HEK293 (cell line): Measurements from ENCODE around the gene SPRED2.

ENCODE experiments used
- CTCF ChIA-PET: fragments of 350-600 bp; formaldehyde crosslinking; extraction: SDS; loops from one replicate; lab custom pipeline; 2021; ENCODE audit warnings: antibody characterized with exemption; lab: Yijun Ruan, JAX
- POLR2A ChIA-PET: fragments of 300-600 bp; formaldehyde crosslinking; extraction: SDS; loops from one replicate; lab custom pipeline; 2020; ENCODE audit warnings: antibody characterized with exemption, inconsistent platforms; lab: Yijun Ruan, JAX
- H3K27ac ChIP-seq: fragments of 200-500 bp; sonication (Bioruptor generic); 2 replicates; pipeline ENCODE4 v1.5.1; 2014; ENCODE audit warnings: low read depth, low read length, control low read depth, inconsistent platforms; ENCODE audit errors: extremely low read depth
- H3K36me3 ChIP-seq, 2 experiments: fragments of 200-500 bp in 1 of 2; sonication (Bioruptor generic) in 1 of 2; 1 replicate in 1 of 2; 2 replicates in 1 of 2; pipeline ENCODE4 v1.5.1; 2014 to 2017; ENCODE audit warnings: inconsistent platforms in 2 of 2, low read length in 2 of 2; ENCODE audit not compliant: control insufficient read depth in 2 of 2, insufficient read depth in 1 of 2
- H3K4me1 ChIP-seq: fragments of 200-500 bp; sonication (Bioruptor generic); 2 replicates; pipeline ENCODE4 v1.5.1; 2014; ENCODE audit warnings: mild to moderate bottlenecking, low read length, inconsistent platforms; ENCODE audit not compliant: control insufficient read depth, insufficient read depth
- H3K4me3 ChIP-seq: 2 replicates; pipeline ENCODE4 v1.5.1; 2011; ENCODE audit warnings: low read depth, mild to moderate bottlenecking, control low read depth, low read length, moderate library complexity
- H3K9me3 ChIP-seq: fragments of 200-500 bp; sonication (Bioruptor generic); 2 replicates; pipeline ENCODE4 v1.5.1; 2014; ENCODE audit warnings: low read depth, low read length, inconsistent platforms; ENCODE audit not compliant: control insufficient read depth, insufficient read depth
- HOXA7 ChIP-seq: sonication (generic); formaldehyde crosslinking; IDR thresholded peaks from 2 replicates; pipeline ENCODE4 v1.8.1; 2022; ENCODE audit warnings: missing genetic modification reagents, borderline replicate concordance
- KLF1 ChIP-seq: fragments of 450-650 bp; formaldehyde crosslinking; IDR thresholded peaks from 2 replicates; pipeline ENCODE4 v1.5.1; 2016; ENCODE audit warnings: missing biosample characterization, missing genetic modification characterization
- KLF10 ChIP-seq: fragments of 450-650 bp; IDR thresholded peaks from 2 replicates; pipeline ENCODE4 v1.5.1; 2018; ENCODE audit warnings: missing biosample characterization, mild to moderate bottlenecking, missing genetic modification characterization
- KLF16 ChIP-seq: fragments of 450-650 bp; formaldehyde crosslinking; IDR thresholded peaks from 2 replicates; pipeline ENCODE4 v1.5.1; 2017; ENCODE audit warnings: missing biosample characterization, missing genetic modification characterization
- SCRT1 ChIP-seq: fragments of 450-650 bp; formaldehyde crosslinking; IDR thresholded peaks from 2 replicates; pipeline ENCODE4 v1.5.1; 2016; ENCODE audit warnings: missing biosample characterization, missing genetic modification characterization, borderline replicate concordance
- ZFP37 ChIP-seq: fragments of 450-650 bp; formaldehyde crosslinking; IDR thresholded peaks from 2 replicates; pipeline ENCODE4 v1.5.1; 2016; ENCODE audit warnings: missing biosample characterization, missing genetic modification characterization
- ZNF140 ChIP-seq: fragments of 450-650 bp; formaldehyde crosslinking; IDR thresholded peaks from 2 replicates; pipeline ENCODE4 v1.5.1; 2016; ENCODE audit warnings: missing biosample characterization, missing genetic modification characterization
- ZNF19 ChIP-seq: fragments of 450-650 bp; formaldehyde crosslinking; IDR thresholded peaks from 2 replicates; pipeline ENCODE4; 2016; ENCODE audit warnings: missing biosample characterization, missing genetic modification characterization, low read depth
- ZNF202 ChIP-seq: fragments of 450-650 bp; formaldehyde crosslinking; IDR thresholded peaks from 2 replicates; pipeline ENCODE4 v1.5.1; 2016; ENCODE audit warnings: missing biosample characterization, missing genetic modification characterization, borderline replicate concordance
- ZNF324 ChIP-seq: fragments of 450-650 bp; formaldehyde crosslinking; IDR thresholded peaks from 2 replicates; pipeline ENCODE4 v1.5.1; 2016; ENCODE audit warnings: missing biosample characterization, missing genetic modification characterization
- ZNF335 ChIP-seq: fragments of 450-650 bp; formaldehyde crosslinking; conservative IDR thresholded peaks from 2 replicates; pipeline ENCODE4 v1.5.1; 2016; ENCODE audit warnings: missing biosample characterization, missing genetic modification characterization
- ZNF354C ChIP-seq: fragments of 450-650 bp; formaldehyde crosslinking; IDR thresholded peaks from 2 replicates; pipeline ENCODE4 v1.5.1; 2016; ENCODE audit warnings: missing biosample characterization, missing genetic modification characterization, low read depth, borderline replicate concordance
- ZNF473 ChIP-seq: fragments of 450-650 bp; formaldehyde crosslinking; IDR thresholded peaks from 2 replicates; pipeline ENCODE4 v1.5.1; 2017; ENCODE audit warnings: missing biosample characterization, missing genetic modification characterization
- ZNF514 ChIP-seq: fragments of 450-650 bp; formaldehyde crosslinking; IDR thresholded peaks from 2 replicates; pipeline ENCODE4 v1.5.1; 2016; ENCODE audit warnings: missing biosample characterization, missing genetic modification characterization
- ZNF530 ChIP-seq: fragments of 450-650 bp; formaldehyde crosslinking; IDR thresholded peaks from 2 replicates; pipeline ENCODE4 v1.5.1; 2016; ENCODE audit warnings: low read depth, missing biosample characterization, missing genetic modification characterization
- ZNF560 ChIP-seq: fragments of 450-650 bp; formaldehyde crosslinking; IDR thresholded peaks from 2 replicates; pipeline ENCODE4 v1.5.1; 2017; ENCODE audit warnings: missing biosample characterization, missing genetic modification characterization, borderline replicate concordance
- TF ChIP-seq, protein P1 (sequence below): fragments of 450-650 bp; formaldehyde crosslinking; IDR thresholded peaks from 2 replicates; pipeline ENCODE4 v1.5.1; 2016; ENCODE audit warnings: missing biosample characterization, missing genetic modification characterization, borderline replicate concordance
- TF ChIP-seq, protein P2 (sequence below): fragments of 450-650 bp; formaldehyde crosslinking; IDR thresholded peaks from 2 replicates; pipeline ENCODE4 v1.5.1; 2016; ENCODE audit warnings: missing biosample characterization, missing genetic modification characterization
- TF ChIP-seq, protein P3 (sequence below): fragments of 450-650 bp; formaldehyde crosslinking; IDR thresholded peaks from 2 replicates; pipeline ENCODE4 v1.5.1; 2016; ENCODE audit warnings: missing biosample characterization, missing genetic modification characterization
- TF ChIP-seq, protein P4 (sequence below): fragments of 450-650 bp; formaldehyde crosslinking; IDR thresholded peaks from 2 replicates; pipeline ENCODE4; 2016; ENCODE audit warnings: missing biosample characterization, missing genetic modification characterization
- TF ChIP-seq, protein P5 (sequence below): fragments of 450-650 bp; formaldehyde crosslinking; IDR thresholded peaks from 2 replicates; pipeline ENCODE4 v1.5.1; 2017; ENCODE audit warnings: missing biosample characterization, missing genetic modification characterization
- TF ChIP-seq, protein P6 (sequence below): fragments of 450-650 bp; formaldehyde crosslinking; IDR thresholded peaks from 2 replicates; pipeline ENCODE4 v1.5.1; 2017; ENCODE audit warnings: missing biosample characterization, missing genetic modification characterization

The SPRED2 gene

DNA sequence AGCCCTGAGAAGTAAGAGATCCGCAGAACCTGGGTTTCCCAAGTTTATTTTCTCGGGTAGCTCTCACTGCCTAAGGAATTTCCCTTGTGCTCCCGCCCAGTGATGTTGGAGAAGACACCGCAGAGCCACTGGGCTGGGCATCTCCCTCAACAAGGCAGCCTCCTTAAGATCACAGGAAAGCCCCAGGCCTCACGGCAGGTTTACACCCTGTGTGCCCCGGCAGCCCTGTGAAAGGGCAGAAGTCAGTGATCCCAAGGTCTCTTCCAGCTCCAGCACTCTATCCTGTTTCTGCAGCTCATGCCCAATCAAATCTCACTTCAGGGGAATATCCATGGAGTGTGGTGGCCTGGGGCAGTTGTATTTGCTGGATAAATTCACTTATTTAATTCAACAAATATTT is 138.3 kb downstream of the SPRED2 start:
- Histone ChIP-seq H3K4me1 (no peaks in the 10 kb centered on the region; the same call in 1 of the 2 replicates), H3K4me3 (no peak overlapping the region), H3K36me3 (no peaks in the 10 kb centered on the region), H3K9me3 (no peaks in the 10 kb centered on the region), H3K27ac (no peak overlapping the region)
- ChIA-PET POLR2A (interaction anchor here (0.7 kb wide), 1 partner anchor 467 kb away, joined by 3 read pairs; no protein-coding TSS in a partner anchor), CTCF (interaction anchor here (0.6 to 1.2 kb wide), 2 partner anchors 16 to 1139 kb away, joined by 3 to 4 read pairs; no protein-coding TSS in a partner anchor)
- TF ChIP-seq ZNF530 (no peak), ZFP37 (tag by site-specific recombination) (no peak), KLF16 (tag by site-specific recombination) (no peak), ZNF354C (tag by site-specific recombination) (no peak), ZNF19 (tag by site-specific recombination) (no peak), ZNF324 (tag by site-specific recombination) (no peak), ZNF560 (tag by site-specific recombination) (no peak), HOXA7 (no peak), ZNF202 (tag by site-specific recombination) (no peak), KLF1 (tag by site-specific recombination) (no peak)
- TF ChIP-seq, protein P1, sequence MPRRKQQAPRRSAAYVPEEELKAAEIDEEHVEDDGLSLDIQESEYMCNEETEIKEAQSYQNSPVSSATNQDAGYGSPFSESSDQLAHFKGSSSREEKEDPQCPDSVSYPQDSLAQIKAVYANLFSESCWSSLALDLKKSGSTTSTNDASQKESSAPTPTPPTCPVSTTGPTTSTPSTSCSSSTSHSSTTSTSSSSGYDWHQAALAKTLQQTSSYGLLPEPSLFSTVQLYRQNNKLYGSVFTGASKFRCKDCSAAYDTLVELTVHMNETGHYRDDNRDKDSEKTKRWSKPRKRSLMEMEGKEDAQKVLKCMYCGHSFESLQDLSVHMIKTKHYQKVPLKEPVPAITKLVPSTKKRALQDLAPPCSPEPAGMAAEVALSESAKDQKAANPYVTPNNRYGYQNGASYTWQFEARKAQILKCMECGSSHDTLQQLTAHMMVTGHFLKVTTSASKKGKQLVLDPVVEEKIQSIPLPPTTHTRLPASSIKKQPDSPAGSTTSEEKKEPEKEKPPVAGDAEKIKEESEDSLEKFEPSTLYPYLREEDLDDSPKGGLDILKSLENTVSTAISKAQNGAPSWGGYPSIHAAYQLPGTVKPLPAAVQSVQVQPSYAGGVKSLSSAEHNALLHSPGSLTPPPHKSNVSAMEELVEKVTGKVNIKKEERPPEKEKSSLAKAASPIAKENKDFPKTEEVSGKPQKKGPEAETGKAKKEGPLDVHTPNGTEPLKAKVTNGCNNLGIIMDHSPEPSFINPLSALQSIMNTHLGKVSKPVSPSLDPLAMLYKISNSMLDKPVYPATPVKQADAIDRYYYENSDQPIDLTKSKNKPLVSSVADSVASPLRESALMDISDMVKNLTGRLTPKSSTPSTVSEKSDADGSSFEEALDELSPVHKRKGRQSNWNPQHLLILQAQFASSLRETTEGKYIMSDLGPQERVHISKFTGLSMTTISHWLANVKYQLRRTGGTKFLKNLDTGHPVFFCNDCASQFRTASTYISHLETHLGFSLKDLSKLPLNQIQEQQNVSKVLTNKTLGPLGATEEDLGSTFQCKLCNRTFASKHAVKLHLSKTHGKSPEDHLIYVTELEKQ (tag by site-specific recombination): no peak
- TF ChIP-seq, protein P2, sequence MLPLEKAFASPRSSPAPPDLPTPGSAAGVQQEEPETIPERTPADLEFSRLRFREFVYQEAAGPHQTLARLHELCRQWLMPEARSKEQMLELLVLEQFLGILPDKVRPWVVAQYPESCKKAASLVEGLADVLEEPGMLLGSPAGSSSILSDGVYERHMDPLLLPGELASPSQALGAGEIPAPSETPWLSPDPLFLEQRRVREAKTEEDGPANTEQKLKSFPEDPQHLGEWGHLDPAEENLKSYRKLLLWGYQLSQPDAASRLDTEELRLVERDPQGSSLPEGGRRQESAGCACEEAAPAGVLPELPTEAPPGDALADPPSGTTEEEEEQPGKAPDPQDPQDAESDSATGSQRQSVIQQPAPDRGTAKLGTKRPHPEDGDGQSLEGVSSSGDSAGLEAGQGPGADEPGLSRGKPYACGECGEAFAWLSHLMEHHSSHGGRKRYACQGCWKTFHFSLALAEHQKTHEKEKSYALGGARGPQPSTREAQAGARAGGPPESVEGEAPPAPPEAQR: no peak

DNA sequence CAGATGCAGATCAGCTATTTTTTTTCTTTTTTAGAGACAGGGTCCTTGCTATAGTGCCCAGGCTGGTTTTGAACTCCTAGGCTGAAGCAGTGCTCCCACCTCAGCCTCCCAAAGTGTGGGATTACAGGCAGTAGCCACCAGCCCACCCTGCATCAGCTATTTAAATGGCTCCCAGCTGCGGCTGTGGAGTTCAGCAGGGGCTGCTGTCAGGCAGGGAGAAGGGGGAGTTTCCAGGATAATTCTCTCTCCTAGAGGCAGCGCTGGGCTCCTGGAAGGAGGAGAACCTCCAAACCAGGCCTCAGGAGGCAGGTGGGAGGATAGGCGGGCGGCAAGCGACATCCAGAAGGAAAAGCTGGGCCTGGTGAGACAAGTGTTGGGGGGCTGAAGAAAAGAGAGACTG is 139.0 kb downstream of the SPRED2 start:
- H3K4me1 ChIP-seq: no peaks in the 10 kb centered on the region; the same call in 1 of the 2 replicates
- ChIA-PET POLR2A (interaction anchor here (0.7 kb wide), 1 partner anchor 467 kb away, joined by 3 read pairs; no protein-coding TSS in a partner anchor), CTCF (interaction anchor here (0.6 kb wide), 1 partner anchor 1140 kb away, joined by 3 read pairs; no protein-coding TSS in a partner anchor)
- no peaks in the 10 kb centered on the region for H3K36me3 ChIP-seq
- no peaks in the 10 kb centered on the region for H3K9me3 ChIP-seq
- H3K4me3 ChIP-seq: no peak overlapping the region
- no peak overlapping the region for H3K27ac ChIP-seq
- TF ChIP-seq, protein P3, sequence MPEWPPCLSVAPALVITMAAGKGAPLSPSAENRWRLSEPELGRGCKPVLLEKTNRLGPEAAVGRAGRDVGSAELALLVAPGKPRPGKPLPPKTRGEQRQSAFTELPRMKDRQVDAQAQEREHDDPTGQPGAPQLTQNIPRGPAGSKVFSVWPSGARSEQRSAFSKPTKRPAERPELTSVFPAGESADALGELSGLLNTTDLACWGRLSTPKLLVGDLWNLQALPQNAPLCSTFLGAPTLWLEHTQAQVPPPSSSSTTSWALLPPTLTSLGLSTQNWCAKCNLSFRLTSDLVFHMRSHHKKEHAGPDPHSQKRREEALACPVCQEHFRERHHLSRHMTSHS: no peak
- TF ChIP-seq ZNF324 (tag by site-specific recombination) (no peak), ZNF514 (tag by site-specific recombination) (no peak), SCRT1 (tag by site-specific recombination) (no peak), KLF10 (tag by site-specific recombination) (no peak), ZFP37 (tag by site-specific recombination) (no peak), ZNF19 (tag by site-specific recombination) (no peak), ZNF335 (tag by site-specific recombination) (no peak), HOXA7 (no peak), ZNF473 (tag by site-specific recombination) (no peak), ZNF140 (tag by site-specific recombination) (no peak)
- TF ChIP-seq, protein P4, sequence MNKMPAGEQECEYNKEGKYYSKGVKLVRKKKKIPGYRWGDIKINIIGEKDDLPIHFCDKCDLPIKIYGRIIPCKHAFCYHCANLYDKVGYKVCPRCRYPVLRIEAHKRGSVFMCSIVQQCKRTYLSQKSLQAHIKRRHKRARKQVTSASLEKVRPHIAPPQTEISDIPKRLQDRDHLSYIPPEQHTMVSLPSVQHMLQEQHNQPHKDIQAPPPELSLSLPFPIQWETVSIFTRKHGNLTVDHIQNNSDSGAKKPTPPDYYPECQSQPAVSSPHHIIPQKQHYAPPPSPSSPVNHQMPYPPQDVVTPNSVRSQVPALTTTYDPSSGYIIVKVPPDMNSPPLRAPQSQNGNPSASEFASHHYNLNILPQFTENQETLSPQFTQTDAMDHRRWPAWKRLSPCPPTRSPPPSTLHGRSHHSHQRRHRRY (tag by site-specific recombination): no peak
- TF ChIP-seq, protein P5, sequence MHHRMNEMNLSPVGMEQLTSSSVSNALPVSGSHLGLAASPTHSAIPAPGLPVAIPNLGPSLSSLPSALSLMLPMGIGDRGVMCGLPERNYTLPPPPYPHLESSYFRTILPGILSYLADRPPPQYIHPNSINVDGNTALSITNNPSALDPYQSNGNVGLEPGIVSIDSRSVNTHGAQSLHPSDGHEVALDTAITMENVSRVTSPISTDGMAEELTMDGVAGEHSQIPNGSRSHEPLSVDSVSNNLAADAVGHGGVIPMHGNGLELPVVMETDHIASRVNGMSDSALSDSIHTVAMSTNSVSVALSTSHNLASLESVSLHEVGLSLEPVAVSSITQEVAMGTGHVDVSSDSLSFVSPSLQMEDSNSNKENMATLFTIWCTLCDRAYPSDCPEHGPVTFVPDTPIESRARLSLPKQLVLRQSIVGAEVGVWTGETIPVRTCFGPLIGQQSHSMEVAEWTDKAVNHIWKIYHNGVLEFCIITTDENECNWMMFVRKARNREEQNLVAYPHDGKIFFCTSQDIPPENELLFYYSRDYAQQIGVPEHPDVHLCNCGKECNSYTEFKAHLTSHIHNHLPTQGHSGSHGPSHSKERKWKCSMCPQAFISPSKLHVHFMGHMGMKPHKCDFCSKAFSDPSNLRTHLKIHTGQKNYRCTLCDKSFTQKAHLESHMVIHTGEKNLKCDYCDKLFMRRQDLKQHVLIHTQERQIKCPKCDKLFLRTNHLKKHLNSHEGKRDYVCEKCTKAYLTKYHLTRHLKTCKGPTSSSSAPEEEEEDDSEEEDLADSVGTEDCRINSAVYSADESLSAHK: no peak
- TF ChIP-seq, protein P6, sequence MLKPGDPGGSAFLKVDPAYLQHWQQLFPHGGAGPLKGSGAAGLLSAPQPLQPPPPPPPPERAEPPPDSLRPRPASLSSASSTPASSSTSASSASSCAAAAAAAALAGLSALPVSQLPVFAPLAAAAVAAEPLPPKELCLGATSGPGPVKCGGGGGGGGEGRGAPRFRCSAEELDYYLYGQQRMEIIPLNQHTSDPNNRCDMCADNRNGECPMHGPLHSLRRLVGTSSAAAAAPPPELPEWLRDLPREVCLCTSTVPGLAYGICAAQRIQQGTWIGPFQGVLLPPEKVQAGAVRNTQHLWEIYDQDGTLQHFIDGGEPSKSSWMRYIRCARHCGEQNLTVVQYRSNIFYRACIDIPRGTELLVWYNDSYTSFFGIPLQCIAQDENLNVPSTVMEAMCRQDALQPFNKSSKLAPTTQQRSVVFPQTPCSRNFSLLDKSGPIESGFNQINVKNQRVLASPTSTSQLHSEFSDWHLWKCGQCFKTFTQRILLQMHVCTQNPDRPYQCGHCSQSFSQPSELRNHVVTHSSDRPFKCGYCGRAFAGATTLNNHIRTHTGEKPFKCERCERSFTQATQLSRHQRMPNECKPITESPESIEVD (tag by site-specific recombination): no peak
